ENCODE results near the gene DAB1. TPM values are rescaled to one million over a fixed set of nuclear protein-coding genes. Genes with fewer than 3 reads are reported as not detected.

DAB1 gene
- total and polyA plus RNA-seq, 2 of the 8 experiments (the other 6 are each of a cell fraction or from before 2014, with no cell fraction given) = 4.4 to 11.8 TPM

- TF ChIP-seq SRF (IDR thresholded peaks at IDR 0.05; ENCODE audit: low read depth, low read length) = no peak
- no peak for TF ChIP-seq KDM1A (IDR thresholded peaks at IDR 0.05; ENCODE audit: borderline replicate concordance, low read length)
- no peak for TF ChIP-seq RXRA (IDR thresholded peaks at IDR 0.05; ENCODE audit: insufficient read depth, low read depth, low read length)
- TF ChIP-seq YY1 (IDR thresholded peaks at IDR 0.05; ENCODE audit: low read depth, low read length) = no peak
- no peak for TF ChIP-seq CHD2 (IDR thresholded peaks at IDR 0.05; ENCODE audit: low read length)
Observed at GRCh38 chr1:57272150-57272549, 151.7 kb downstream of the DAB1 start (continued).

Data from H1 (cell line).